H1 (cell line): ENCODE data around the gene CPXM2. TPM values are rescaled to one million over a fixed set of nuclear protein-coding genes. Genes with fewer than 3 reads are reported as not detected.

Experiments used
- CTCF ChIA-PET: fragments of 300-600 bp; sonication (Branson Sonifier 250); formaldehyde crosslinking; loops from one replicate; lab custom pipeline; 2021; ENCODE audit not compliant: partially characterized antibody; lab: Charles Lee
- POLR2A ChIA-PET: fragments of 300-600 bp; sonication (Branson Sonifier 250); formaldehyde crosslinking; loops from one replicate; lab custom pipeline; 2021; ENCODE audit warnings: inconsistent platforms; ENCODE audit not compliant: partially characterized antibody; lab: Charles Lee
- DNase-seq, 2 experiments: peaks; one replicate each; pipeline versions ENCODE4 v3.0.0 to v3.0.0-alpha.2; 2010 to 2022; ENCODE audit warnings: low spot score in 2 of 2, low read depth in 1 of 2, mixed read lengths in 1 of 2
- FAIRE-seq: peaks from 2 replicates; lab custom pipeline; 2011; peaks lifted over from hg19 to GRCh38; lab: Jason Lieb, UNC
- H2AFZ ChIP-seq: 2 replicates; pipeline ENCODE4 v1.8.1; 2012; ENCODE audit warnings: low read length, inconsistent platforms
- H2AK5ac ChIP-seq: 2 replicates; pipeline ENCODE4 v1.6.1; 2013; ENCODE audit warnings: low read depth, low read length
- H2BK120ac ChIP-seq: replicated peaks from 2 replicates; pipeline ENCODE3; 2013; ENCODE audit warnings: low read depth, low read length, inconsistent platforms
- H2BK12ac ChIP-seq: 2 replicates; pipeline ENCODE4 v1.6.1; 2013; ENCODE audit warnings: low read depth, low read length
- H2BK15ac ChIP-seq: 2 replicates; pipeline ENCODE4 v1.6.1; 2013; ENCODE audit warnings: low read length
- H2BK20ac ChIP-seq: 2 replicates; pipeline ENCODE4 v1.6.1; 2013; ENCODE audit warnings: low read length
- H2BK5ac ChIP-seq: 2 replicates; pipeline ENCODE4 v1.6.1; 2013; ENCODE audit warnings: low read depth, low read length
- H3K14ac ChIP-seq: 2 replicates; pipeline ENCODE4 v1.6.1; 2013; ENCODE audit warnings: inconsistent platforms; ENCODE audit not compliant: insufficient read length
- H3K18ac ChIP-seq: 2 replicates; pipeline ENCODE4 v1.6.1; 2013; ENCODE audit warnings: low read length; ENCODE audit errors: extremely low read depth
- H3K23ac ChIP-seq: 2 replicates; pipeline ENCODE4 v1.6.1; 2013; ENCODE audit warnings: inconsistent platforms; ENCODE audit not compliant: insufficient read length
- H3K23me2 ChIP-seq: 2 replicates; pipeline ENCODE4 v1.6.1; 2013; ENCODE audit warnings: low read depth, low read length
- H3K27ac ChIP-seq: 2 replicates; pipeline ENCODE4 v1.6.1; 2011; ENCODE audit warnings: low read depth, low read length, inconsistent platforms
- H3K27me3 ChIP-seq, 4 experiments: replicated peaks in 1 of 4; 1 replicate in 1 of 4; 2 replicates in 3 of 4; pipeline versions ENCODE4 v1.6.1 to v1.8.1; 2011 to 2013; ENCODE audit warnings: low read length in 3 of 4, mild to moderate bottlenecking in 3 of 4, inconsistent platforms in 2 of 4, mixed read lengths in 2 of 4, moderate library complexity in 1 of 4; ENCODE audit not compliant: control insufficient read depth in 3 of 4, insufficient read depth in 3 of 4; ENCODE audit errors: extremely low read depth in 1 of 4
- H3K36me3 ChIP-seq, 4 experiments: 2 replicates each; pipeline versions ENCODE4 v1.6.1 to v1.8.1; 2011 to 2013; ENCODE audit warnings: mild to moderate bottlenecking in 4 of 4, low read length in 3 of 4, moderate library complexity in 2 of 4, control low read depth in 1 of 4, inconsistent platforms in 1 of 4; ENCODE audit not compliant: insufficient read depth in 4 of 4, control insufficient read depth in 2 of 4
- H3K4ac ChIP-seq: replicated peaks from 2 replicates; pipeline ENCODE3; 2013; ENCODE audit warnings: low read length, low read depth, mixed read lengths, inconsistent platforms; ENCODE audit not compliant: insufficient read length
- H3K4me1 ChIP-seq, 4 experiments: replicated peaks in 1 of 4; 1 replicate in 1 of 4; 2 replicates in 3 of 4; pipeline versions ENCODE4 v1.6.1 to v1.8.1; 2011 to 2013; ENCODE audit warnings: low read length in 3 of 4, inconsistent platforms in 2 of 4, mixed read lengths in 1 of 4; ENCODE audit not compliant: insufficient read depth in 4 of 4, control insufficient read depth in 3 of 4
- H3K4me2 ChIP-seq, 2 experiments: 2 replicates each; pipeline versions ENCODE4 v1.6.1 to v1.8.1; 2011 to 2013; ENCODE audit warnings: low read depth in 2 of 2, low read length in 2 of 2, control low read depth in 1 of 2, inconsistent platforms in 1 of 2, mild to moderate bottlenecking in 1 of 2; ENCODE audit not compliant: insufficient read depth in 1 of 2
- H3K4me3 ChIP-seq, 4 experiments: fragments of 200-600, 300-600 bp in 1 of 4; sonication (generic), shearing (Covaris generic), sonication (Bioruptor Twin) in 1 of 4; 2 replicates each; pipeline versions ENCODE4 v1.5.1 to v1.8.1; 2011 to 2016; ENCODE audit warnings: low read length in 4 of 4, low read depth in 3 of 4, control low read depth in 2 of 4, inconsistent platforms in 2 of 4, mild to moderate bottlenecking in 2 of 4, mixed read lengths in 1 of 4, moderate library complexity in 1 of 4; ENCODE audit not compliant: insufficient read depth in 2 of 4; ENCODE audit errors: extremely low read depth in 1 of 4
- H3K56ac ChIP-seq: replicated peaks from 2 replicates; pipeline ENCODE3; 2013; ENCODE audit warnings: low read depth, mild to moderate bottlenecking, mixed read lengths, low read length, inconsistent platforms; ENCODE audit not compliant: insufficient read length
- H3K79me1 ChIP-seq: 2 replicates; pipeline ENCODE4 v1.6.1; 2013; ENCODE audit warnings: low read depth, low read length, control low read depth
- H3K79me2 ChIP-seq, 2 experiments: 2 replicates each; pipeline versions ENCODE4 v1.6.1 to v1.8.1; 2012 to 2013; ENCODE audit warnings: low read length in 2 of 2, mild to moderate bottlenecking in 2 of 2, inconsistent platforms in 1 of 2; ENCODE audit not compliant: insufficient read depth in 2 of 2, control insufficient read depth in 1 of 2
- H3K9ac ChIP-seq, 4 experiments: replicated peaks in 1 of 4; 1 replicate in 1 of 4; 2 replicates in 3 of 4; pipeline versions ENCODE4 v1.6.1 to v1.8.1; 2011 to 2013; ENCODE audit warnings: low read depth in 3 of 4, low read length in 3 of 4, control low read depth in 2 of 4, mild to moderate bottlenecking in 2 of 4, moderate library complexity in 2 of 4, inconsistent platforms in 1 of 4; ENCODE audit errors: extremely low read depth in 1 of 4
- H3K9me3 ChIP-seq, 2 experiments: 2 replicates each; pipeline versions ENCODE4 v1.6.1 to v1.8.1; 2012 to 2013; ENCODE audit warnings: mild to moderate bottlenecking in 2 of 2, moderate library complexity in 2 of 2, control low read depth in 1 of 2, inconsistent platforms in 1 of 2, low read depth in 1 of 2, low read length in 1 of 2, mixed read lengths in 1 of 2; ENCODE audit not compliant: insufficient read depth in 2 of 2
- H4K20me1 ChIP-seq, 2 experiments: replicated peaks in 1 of 2; 2 replicates each; pipeline versions ENCODE3 to v1.8.1; 2011 to 2013; ENCODE audit warnings: inconsistent platforms in 2 of 2, low read length in 2 of 2, mild to moderate bottlenecking in 1 of 2; ENCODE audit not compliant: insufficient read depth in 2 of 2, control insufficient read depth in 1 of 2
- H4K5ac ChIP-seq: 2 replicates; pipeline ENCODE4 v1.6.1; 2013; ENCODE audit warnings: low read length, low read depth, mixed read lengths, inconsistent platforms; ENCODE audit not compliant: insufficient read length
- H4K8ac ChIP-seq: 2 replicates; pipeline ENCODE4 v1.8.0; 2013; ENCODE audit warnings: mild to moderate bottlenecking, moderate library complexity, low read length, inconsistent platforms; ENCODE audit not compliant: insufficient read depth; ENCODE audit errors: extremely low read depth
- H4K91ac ChIP-seq: replicated peaks from 2 replicates; pipeline ENCODE3; 2013; ENCODE audit warnings: low read length, mixed read lengths, inconsistent platforms; ENCODE audit not compliant: insufficient read length
- BCL11A ChIP-seq, 2 experiments: IDR thresholded peaks; one replicate each; pipeline ENCODE4 v1.6.1; 2011; ENCODE audit warnings: low read depth in 2 of 2, low read length in 2 of 2, mild to moderate bottlenecking in 2 of 2
- EGR1 ChIP-seq: IDR thresholded peaks from 2 replicates; pipeline ENCODE4 v1.6.1; 2011; ENCODE audit warnings: low read depth, low read length, borderline replicate concordance
- JUN ChIP-seq: IDR thresholded peaks from 2 replicates; pipeline ENCODE4 v1.6.1; 2011; ENCODE audit warnings: low read depth, mild to moderate bottlenecking, improper control_type of control experiment, low read length
- KDM1A ChIP-seq: fragments of 200-600, 300-600 bp; sonication (generic); IDR thresholded peaks from 2 replicates; pipeline ENCODE4 v1.7.1; 2016; ENCODE audit warnings: mild to moderate bottlenecking, low read length, borderline replicate concordance
- PHF8 ChIP-seq: fragments of 200-600 bp; sonication (generic); conservative IDR thresholded peaks from 2 replicates; pipeline ENCODE4 v1.7.1; 2012; ENCODE audit warnings: low read depth, mild to moderate bottlenecking, inconsistent platforms, low read length, moderate library complexity
- POU5F1 ChIP-seq: IDR thresholded peaks from 2 replicates; pipeline ENCODE4 v1.6.1; 2011; ENCODE audit warnings: low read depth, mild to moderate bottlenecking, low read length, moderate library complexity
- SIN3A ChIP-seq, 2 experiments: IDR thresholded peaks in 1 of 2; conservative IDR thresholded peaks in 1 of 2; 2 replicates each; pipeline ENCODE4 v1.6.1; 2011 to 2012; ENCODE audit warnings: low read length in 2 of 2, improper control_type of control experiment in 1 of 2, low read depth in 1 of 2, mild to moderate bottlenecking in 1 of 2
- TAF7 ChIP-seq: optimal IDR thresholded peaks from 2 replicates; pipeline ENCODE3; 2011; ENCODE audit warnings: low read depth, mild to moderate bottlenecking, inconsistent platforms, low read length, moderate library complexity, borderline replicate concordance
- WGBS, 2 experiments: shearing (Covaris generic) in 1 of 2; methylation state at CpG; one replicate each; pipeline versions ENCODE4 v1.1.6 to v1.1.7; 2013 to 2015; ENCODE audit warnings: low lambda C conversion rate in 2 of 2, mixed read lengths in 2 of 2, inconsistent platforms in 1 of 2, low coverage in 1 of 2, missing lambda C conversion rate in 1 of 2; ENCODE audit not compliant: insufficient replicate concordance in 2 of 2, insufficient coverage in 1 of 2, insufficient read length in 1 of 2; ENCODE audit errors: extremely low coverage in 1 of 2, missing lambda C conversion rate in 1 of 2; 5-methylcytosine and 5-hydroxymethylcytosine counted together
- polyA plus RNA-seq, 7 experiments: library from polyadenylated mRNA; depleted of rRNA in 3 of 7; stranded (reverse) in 5 of 7; unstranded in 2 of 7; fragments of >200 nt in 5 of 7; fragments of 200-250 nt in 2 of 7; gene quantifications; 1 replicate in 5 of 7; 2 replicates in 1 of 7; 4 replicates in 1 of 7; pipeline versions ENCODE4 v1.2.1 to v1.2.3, GENCODE V29; 2011 to 2013; ENCODE audit warnings: missing spikeins in 2 of 7, mixed read lengths in 2 of 7
- total RNA-seq: library from RNA; stranded (reverse); fragmentation: NEBNext Ultra II Directional; extraction: Animal tissue kit (Norgen Biotek cat#: 25700); gene quantifications from 2 replicates; pipeline ENCODE4 v1.2.1, GENCODE V29; 2021

Gene CPXM2
- total and polyA plus RNA-seq, 2 of the 8 experiments (the other 6 are each of a cell fraction or from before 2014, with no cell fraction given), result 2.4 to 2.9 TPM

GRCh38 chr10:123769647-123770046, 122.0 kb downstream of the CPXM2 start:
- Histone ChIP-seq H3K9ac (no peak overlapping the region), H3K4me3 (no peak overlapping the region), H2BK5ac (no peak overlapping the region), H2BK120ac (no peak overlapping the region), H3K27ac (no peak overlapping the region), H4K91ac (no peak overlapping the region), H3K36me3 (no peaks in the 10 kb centered on the region), H3K4me1 (no peaks in the 10 kb centered on the region; a peak in 1 of 7 replicates), H2AK5ac (no peak overlapping the region), H4K5ac (no peak overlapping the region), H3K9me3 (no peaks in the 10 kb centered on the region), H3K27me3 (no peaks in the 10 kb centered on the region), H2BK20ac (no peak overlapping the region), H3K56ac (no peak overlapping the region), H2AFZ (no peak overlapping the region), H3K4ac (no peak overlapping the region), H3K14ac (no peak overlapping the region), H3K79me2 (no peaks in the 10 kb centered on the region), H3K23ac (no peak overlapping the region), H3K4me2 (no peak overlapping the region), H3K23me2 (no peaks in the 10 kb centered on the region), H4K20me1 (no peaks in the 10 kb centered on the region), H4K8ac (no peak overlapping the region), H3K79me1 (no peaks in the 10 kb centered on the region), H3K18ac (no peak overlapping the region), H2BK12ac (no peak overlapping the region), H2BK15ac (no peak overlapping the region)
- WGBS, 2 experiments, result 88% methylated on average over 4 of the region's 4 CpGs; no CpG with 5 or more reads in 1 of the 2 experiments
- POLR2A ChIA-PET, result no interaction called here
- CTCF ChIA-PET, result interaction anchor here (1.3 to 1.9 kb wide), 3 partner anchors 96 to 197 kb away, joined by 4 to 6 read pairs (median 5); no protein-coding TSS in a partner anchor
- TF ChIP-seq BCL11A (IDR thresholded peaks at IDR 0.05; ENCODE audit: low read depth in 2 of 2, low read length in 2 of 2) (no peak), EGR1 (no peak), PHF8 (no peak), SIN3A (conservative IDR thresholded peaks at IDR 0.05 in 1 of 2, IDR thresholded peaks at IDR 0.05 in 1 of 2; ENCODE audit: low read depth in 1 of 2, low read length in 2 of 2) (no peak), TAF7 (no peak), JUN (no peak), KDM1A (no peak), POU5F1 (no peak)
- DNase-seq, result no peak
- no peak for FAIRE-seq
